ENCODE data around the gene PLPP3.

Gene PLPP3

DNA sequence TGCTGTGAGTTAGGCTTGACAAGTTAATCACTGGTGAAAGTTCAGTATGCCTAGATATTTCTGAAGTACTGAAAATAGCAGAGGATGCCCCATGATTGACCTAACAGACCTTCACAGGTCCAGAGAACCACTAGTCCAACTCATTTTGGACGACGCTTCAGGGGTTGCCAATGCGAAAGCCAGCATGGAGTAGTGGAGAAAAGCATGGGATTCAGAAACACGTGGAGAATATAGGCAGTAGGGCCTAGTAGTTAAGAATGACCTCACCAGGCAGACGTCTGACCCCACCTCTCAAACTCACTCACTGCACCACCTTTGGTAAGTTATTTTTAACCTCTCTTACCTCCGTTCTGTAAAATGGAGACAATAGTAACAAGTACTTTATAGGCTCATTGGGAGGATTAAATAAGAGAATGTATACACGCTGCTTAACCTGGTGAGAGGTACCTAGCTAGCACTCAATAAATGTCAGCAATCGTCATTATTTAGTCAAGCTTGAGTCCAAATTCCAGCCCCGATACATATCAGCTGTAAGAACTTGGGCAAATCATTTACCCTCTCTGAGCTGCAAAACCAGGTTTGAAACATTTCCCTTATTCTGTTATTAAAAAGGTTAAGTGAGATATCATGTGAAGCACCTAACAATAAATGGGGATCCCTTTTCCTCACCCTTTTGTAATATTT is 13.2 kb downstream of the PLPP3 start:
- Histone ChIP-seq H2BK5ac (ENCODE audit: low read depth, low read length, poor library complexity) (no peak overlapping the region), H3K27me3 (ENCODE audit: insufficient read depth, low read length) (no peaks in the 10 kb centered on the region), H3K14ac (ENCODE audit: low read length) (no peak overlapping the region), H3K36me3 (ENCODE audit: control insufficient read depth in 1 of 2, insufficient read depth in 2 of 2, low read length in 2 of 2) (peaks cover 2 to 10% of the 10 kb centered on the region in 2 experiments), H3K9me3 (ENCODE audit: insufficient read depth, low read depth, low read length) (no peaks in the 10 kb centered on the region), H4K8ac (ENCODE audit: low read depth, low read length) (no peak overlapping the region), H3K9ac (ENCODE audit: low read length) (no peak overlapping the region), H3K79me1 (ENCODE audit: low read length) (peaks cover 1% of the 10 kb centered on the region), H2BK12ac (ENCODE audit: low read length) (no peak overlapping the region), H2AFZ (ENCODE audit: insufficient read depth, low read length, poor library complexity) (no peak overlapping the region), H4K91ac (ENCODE audit: low read depth, low read length) (no peak overlapping the region), H3K4ac (ENCODE audit: low read depth, low read length) (peak overlapping the region; percentile 83), H2AK5ac (ENCODE audit: low read length) (no peak overlapping the region), H3K27ac (ENCODE audit: low read depth, low read length) (no peak overlapping the region), H3K4me2 (ENCODE audit: low read length) (no peak overlapping the region), H3K4me1 (ENCODE audit: control insufficient read depth in 1 of 2, insufficient read depth in 2 of 2, low read length in 2 of 2) (peaks cover 9 to 16% of the 10 kb centered on the region in 2 experiments), H2BK120ac (ENCODE audit: insufficient read depth, low read length, poor library complexity) (no peak overlapping the region), H3K79me2 (ENCODE audit: control insufficient read depth, insufficient read depth, low read length, poor library complexity) (peaks cover 20% of the 10 kb centered on the region), H4K12ac (ENCODE audit: low read depth, low read length) (no peak overlapping the region), H3K18ac (ENCODE audit: low read length) (no peak overlapping the region), H3K23ac (ENCODE audit: low read length) (no peak overlapping the region), H3K4me3 (ENCODE audit: low read depth, low read length) (no peak overlapping the region)
- WGBS (ENCODE audit: extremely low coverage, insufficient coverage, insufficient read length), result no CpG with 5 or more reads among the region's 9 CpGs
- peak in 1 of 2 donors; percentile 39 for DNase-seq

- peak overlapping the region; percentile 72 for H3K4ac ChIP-seq (ENCODE audit: low read depth, low read length)
- no peak overlapping the region for H3K18ac ChIP-seq (ENCODE audit: low read length)
- no peak overlapping the region for H2AFZ ChIP-seq (ENCODE audit: insufficient read depth, low read length, poor library complexity)
- no peak overlapping the region for H3K27ac ChIP-seq (ENCODE audit: low read depth, low read length)
- no peak for DNase-seq
- H4K8ac ChIP-seq (ENCODE audit: low read depth, low read length), result no peak overlapping the region
- peaks cover 4 to 10% of the 10 kb centered on the region in 2 experiments for H3K4me1 ChIP-seq (ENCODE audit: control insufficient read depth in 1 of 2, insufficient read depth in 2 of 2, low read length in 2 of 2)
- no peak overlapping the region for H3K14ac ChIP-seq (ENCODE audit: low read length)
- no CpG with 5 or more reads among the region's 2 CpGs for WGBS (ENCODE audit: extremely low coverage, insufficient coverage, insufficient read length)
- no peaks in the 10 kb centered on the region for H3K9me3 ChIP-seq (ENCODE audit: insufficient read depth, low read depth, low read length)
- H3K36me3 ChIP-seq (ENCODE audit: control insufficient read depth in 1 of 2, insufficient read depth in 2 of 2, low read length in 2 of 2), result peaks cover 2 to 7% of the 10 kb centered on the region in 2 experiments
- H4K12ac ChIP-seq (ENCODE audit: low read depth, low read length), result no peak overlapping the region
- no peak overlapping the region for H2BK5ac ChIP-seq (ENCODE audit: low read depth, low read length, poor library complexity)
- H2BK12ac ChIP-seq (ENCODE audit: low read length), result no peak overlapping the region
- H3K23ac ChIP-seq (ENCODE audit: low read length), result no peak overlapping the region
- H3K4me2 ChIP-seq (ENCODE audit: low read length), result no peak overlapping the region
- no peak overlapping the region for H2BK120ac ChIP-seq (ENCODE audit: insufficient read depth, low read length, poor library complexity)
- H3K4me3 ChIP-seq (ENCODE audit: low read depth, low read length), result no peak overlapping the region
- peaks cover 1% of the 10 kb centered on the region for H3K79me1 ChIP-seq (ENCODE audit: low read length)
- H3K9ac ChIP-seq (ENCODE audit: low read length), result no peak overlapping the region
- no peak overlapping the region for H2AK5ac ChIP-seq (ENCODE audit: low read length)
- H4K91ac ChIP-seq (ENCODE audit: low read depth, low read length), result no peak overlapping the region
- peaks cover 16% of the 10 kb centered on the region for H3K79me2 ChIP-seq (ENCODE audit: control insufficient read depth, insufficient read depth, low read length, poor library complexity)
- H3K27me3 ChIP-seq (ENCODE audit: insufficient read depth, low read length), result no peaks in the 10 kb centered on the region
Observed at GRCh38 chr1:56564615-56565014, 14.7 kb downstream of the PLPP3 start.

DNA sequence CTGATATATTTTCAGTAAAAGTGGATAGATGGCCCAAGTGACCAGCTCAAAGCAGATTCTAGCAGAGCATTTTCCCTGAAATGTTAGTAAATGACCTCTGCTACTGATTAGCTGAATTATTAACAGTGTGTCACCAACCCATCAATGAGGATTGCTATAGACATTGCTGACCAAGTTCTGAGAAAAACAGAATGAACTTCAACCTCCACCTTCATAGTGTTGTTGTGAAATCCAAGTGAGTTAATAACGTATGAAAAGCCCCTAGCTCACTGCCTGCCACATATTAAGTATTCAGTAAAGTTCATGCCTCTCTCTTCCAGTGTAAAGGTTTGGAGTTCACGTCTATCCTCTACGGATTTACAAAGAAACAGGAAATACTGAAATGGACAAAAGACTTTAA is 15.8 kb downstream of the PLPP3 start:
- no CpG with 5 or more reads among the region's 3 CpGs for WGBS (ENCODE audit: extremely low coverage, insufficient coverage, insufficient read length)
- no peak for DNase-seq
- Histone ChIP-seq H2AFZ (ENCODE audit: insufficient read depth, low read length, poor library complexity) (no peak overlapping the region), H3K79me2 (ENCODE audit: control insufficient read depth, insufficient read depth, low read length, poor library complexity) (peaks cover 13% of the 10 kb centered on the region), H3K14ac (ENCODE audit: low read length) (no peak overlapping the region), H2BK5ac (ENCODE audit: low read depth, low read length, poor library complexity) (no peak overlapping the region), H3K27me3 (ENCODE audit: insufficient read depth, low read length) (no peaks in the 10 kb centered on the region), H3K4me3 (ENCODE audit: low read depth, low read length) (no peak overlapping the region), H3K18ac (ENCODE audit: low read length) (no peak overlapping the region), H3K9me3 (ENCODE audit: insufficient read depth, low read depth, low read length) (no peaks in the 10 kb centered on the region), H3K9ac (ENCODE audit: low read length) (no peak overlapping the region), H3K27ac (ENCODE audit: low read depth, low read length) (no peak overlapping the region), H2BK12ac (ENCODE audit: low read length) (no peak overlapping the region), H3K4me1 (ENCODE audit: control insufficient read depth in 1 of 2, insufficient read depth in 2 of 2, low read length in 2 of 2) (peaks cover 0 to 9% of the 10 kb centered on the region in 2 experiments), H2AK5ac (ENCODE audit: low read length) (no peak overlapping the region), H2BK120ac (ENCODE audit: insufficient read depth, low read length, poor library complexity) (no peak overlapping the region), H3K23ac (ENCODE audit: low read length) (no peak overlapping the region), H3K79me1 (ENCODE audit: low read length) (no peaks in the 10 kb centered on the region), H4K91ac (ENCODE audit: low read depth, low read length) (no peak overlapping the region), H3K4me2 (ENCODE audit: low read length) (no peak overlapping the region), H4K12ac (ENCODE audit: low read depth, low read length) (no peak overlapping the region), H4K8ac (ENCODE audit: low read depth, low read length) (no peak overlapping the region), H3K4ac (ENCODE audit: low read depth, low read length) (peak overlapping the region; percentile 40), H3K36me3 (ENCODE audit: control insufficient read depth in 1 of 2, insufficient read depth in 2 of 2, low read length in 2 of 2) (peaks cover 0 to 4% of the 10 kb centered on the region in 2 experiments)

DNA sequence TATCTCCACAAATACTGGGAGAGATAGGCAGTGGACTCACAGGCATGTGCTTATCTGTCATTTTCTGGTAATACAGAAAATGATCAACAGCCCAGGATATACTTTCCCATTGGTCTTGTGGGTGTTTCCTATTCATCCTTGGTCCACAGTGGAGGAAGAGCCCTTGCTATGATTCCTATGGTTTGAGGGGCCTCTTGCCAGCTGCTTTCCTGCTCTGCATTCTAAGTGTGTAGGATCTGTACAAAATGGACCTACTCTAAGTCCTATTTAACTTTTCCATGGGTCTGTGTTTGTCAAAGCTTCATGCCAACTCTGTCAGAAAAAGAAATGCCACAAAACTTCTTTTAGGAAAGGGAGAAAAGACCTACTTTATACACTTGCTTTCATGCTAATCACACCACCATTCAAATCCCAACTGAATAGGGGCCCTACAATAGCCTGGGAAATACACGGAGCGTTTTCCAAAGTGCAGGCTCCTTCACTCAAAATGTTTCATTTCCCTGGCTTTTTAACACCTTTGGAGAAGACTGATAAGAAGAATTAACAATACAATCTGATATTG is 16.4 kb downstream of the PLPP3 start:
- WGBS (ENCODE audit: extremely low coverage, insufficient coverage, insufficient read length), result no CpG with 5 or more reads among the region's 2 CpGs
- Histone ChIP-seq H4K12ac (ENCODE audit: low read depth, low read length) (no peak overlapping the region), H4K8ac (ENCODE audit: low read depth, low read length) (no peak overlapping the region), H4K91ac (ENCODE audit: low read depth, low read length) (no peak overlapping the region), H3K79me2 (ENCODE audit: control insufficient read depth, insufficient read depth, low read length, poor library complexity) (peaks cover 13% of the 10 kb centered on the region), H3K4ac (ENCODE audit: low read depth, low read length) (peak overlapping the region; percentile 58), H3K9ac (ENCODE audit: low read length) (no peak overlapping the region), H2BK12ac (ENCODE audit: low read length) (no peak overlapping the region), H3K4me2 (ENCODE audit: low read length) (no peak overlapping the region), H3K79me1 (ENCODE audit: low read length) (no peaks in the 10 kb centered on the region), H3K27me3 (ENCODE audit: insufficient read depth, low read length) (no peaks in the 10 kb centered on the region), H2BK5ac (ENCODE audit: low read depth, low read length, poor library complexity) (no peak overlapping the region), H3K4me3 (ENCODE audit: low read depth, low read length) (no peak overlapping the region), H3K36me3 (ENCODE audit: control insufficient read depth in 1 of 2, insufficient read depth in 2 of 2, low read length in 2 of 2) (peaks cover 0 to 4% of the 10 kb centered on the region in 2 experiments), H3K18ac (ENCODE audit: low read length) (no peak overlapping the region), H2AFZ (ENCODE audit: insufficient read depth, low read length, poor library complexity) (no peak overlapping the region), H3K14ac (ENCODE audit: low read length) (no peak overlapping the region), H2AK5ac (ENCODE audit: low read length) (no peak overlapping the region), H3K9me3 (ENCODE audit: insufficient read depth, low read depth, low read length) (no peaks in the 10 kb centered on the region), H3K27ac (ENCODE audit: low read depth, low read length) (no peak overlapping the region), H3K23ac (ENCODE audit: low read length) (no peak overlapping the region), H3K4me1 (ENCODE audit: control insufficient read depth in 1 of 2, insufficient read depth in 2 of 2, low read length in 2 of 2) (peaks cover 0 to 9% of the 10 kb centered on the region in 2 experiments), H2BK120ac (ENCODE audit: insufficient read depth, low read length, poor library complexity) (no peak overlapping the region)
- DNase-seq, result no peak

Measured in trophoblast cell (in vitro differentiated cells and primary cell).